Adrenal gland (tissue), 5 donors: ENCODE data around the gene OLA1.

Experiments used
- CTCF ChIP-seq, 6 experiments: fragments of 450-650 bp in 4 of 6; fragments of 200-600 bp in 2 of 6; sonication (generic) in 1 of 6; IDR thresholded peaks; 1 replicate in 5 of 6; 2 replicates in 1 of 6; pipeline versions ENCODE4 v1.5.1 to v1.8.0; 2016 to 2021; ENCODE audit warnings: antibody characterized with exemption in 6 of 6, mild to moderate bottlenecking in 2 of 6, moderate library complexity in 1 of 6
- POLR2A ChIP-seq, 2 donors: fragments of 450-650 bp; IDR thresholded peaks; one replicate each; pipeline ENCODE4 v1.6.1; 2017; ENCODE audit warnings: antibody characterized with exemption in 2 of 2, mild to moderate bottlenecking in 2 of 2, moderate library complexity in 1 of 2
- donor health status: DM: no; HTN: no; CAD: no.

- TF ChIP-seq CTCF (IDR thresholded peaks at IDR 0.05) (no peak), POLR2A (IDR thresholded peaks at IDR 0.05) (no peak)
Observed at GRCh38 chr2:174067815-174068214, 180.5 kb downstream of the OLA1 start.
